Measurements from ENCODE around the gene MYOD1.

GRCh38 chr11:17718510-17718962, 835 bp upstream of the MYOD1 start:
- no peak for TF ChIP-seq CTCF (IDR thresholded peaks at IDR 0.05)
- no peak for TF ChIP-seq REST (IDR thresholded peaks at IDR 0.05; ENCODE audit: insufficient read depth in 1 of 2, low read depth in 2 of 2, low read length in 1 of 2)
- no peak for TF ChIP-seq POLR2AphosphoS5 (IDR thresholded peaks at IDR 0.05; ENCODE audit: low read depth, low read length)
- no peak for TF ChIP-seq SIN3A (IDR thresholded peaks at IDR 0.05; ENCODE audit: borderline replicate concordance, insufficient read depth, low read depth, low read length)

Measured in Panc1 (cell line).